HG03571 (cell line): ENCODE measurements around the gene ACP6.
"Not testable (repeated sequence)": the region's sequence is repeated elsewhere in the genome, so short reads cannot be mapped to it uniquely, and the experiment has no call there.

Experiments
- ATAC-seq: cut with Tn5 transposase; IDR thresholded peaks from one replicate; pipeline ENCODE4 v1.9.1; 2021; ENCODE audit not compliant: unreplicated experiment

Gene ACP6

GRCh38 chr1:147670319-147671001, at the start of gene ACP6:
Gene ACP6, minus strand, starts transcription at chr1:147670524. Its CDS starts 476 bp downstream, at chr1:147670048.
- ATAC-seq: peak; percentile 95

GRCh38 chr1:147719711-147720225, 49.4 kb upstream of the ACP6 start:
- no peak for ATAC-seq

GRCh38 chr1:147719029-147719698, 48.8 kb upstream of the ACP6 start:
- ATAC-seq: no peak

- no peak for ATAC-seq
Observed at GRCh38 chr1:147717706-147718097, 47.4 kb upstream of the ACP6 start.

- no peak for ATAC-seq
Observed at GRCh38 chr1:147717051-147717705, 46.9 kb upstream of the ACP6 start.

GRCh38 chr1:147712605-147713004, 42.3 kb upstream of the ACP6 start:
- ATAC-seq: no peak

GRCh38 chr1:147700042-147701006, 30.0 kb upstream of the ACP6 start:
- ATAC-seq: no peak

- ATAC-seq: no peak
Observed at GRCh38 chr1:147699686-147700041, 29.3 kb upstream of the ACP6 start.

- ATAC-seq: no peak
Observed at GRCh38 chr1:147683163-147683763, 12.9 kb upstream of the ACP6 start.

GRCh38 chr1:147680608-147681235, 10.4 kb upstream of the ACP6 start:
- ATAC-seq: not testable (repeated sequence)

GRCh38 chr1:147677681-147678080, 7.4 kb upstream of the ACP6 start:
- not testable (repeated sequence) for ATAC-seq

- no peak for ATAC-seq
Observed at GRCh38 chr1:147676311-147677085, 6.2 kb upstream of the ACP6 start.

- no peak for ATAC-seq
Observed at GRCh38 chr1:147673816-147674215, 3.5 kb upstream of the ACP6 start.

- ATAC-seq: no peak
Observed at GRCh38 chr1:147673406-147673805, 3.1 kb upstream of the ACP6 start.

- ATAC-seq: peak; percentile 35
Observed at GRCh38 chr1:147669469-147670318, 630 bp downstream of the ACP6 start.

- no peak for ATAC-seq
Observed at GRCh38 chr1:147665521-147665920, 4.8 kb downstream of the ACP6 start.

- ATAC-seq: no peak
Observed at GRCh38 chr1:147664206-147664605, 6.1 kb downstream of the ACP6 start.

GRCh38 chr1:147654511-147654910, 15.8 kb downstream of the ACP6 start:
- ATAC-seq: no peak
